HG02610 (cell line): ENCODE measurements around the gene DRAM1.
"Not testable (repeated sequence)": the region's sequence is repeated elsewhere in the genome, so short reads cannot be mapped to it uniquely, and the experiment has no call there.

ENCODE experiments used
- ATAC-seq: cut with Tn5 transposase; IDR thresholded peaks from one replicate; pipeline ENCODE4 v1.9.1; 2021; ENCODE audit warnings: mild to moderate bottlenecking, moderate library complexity; ENCODE audit not compliant: unreplicated experiment

DRAM1 gene

GRCh38 chr12:101901777-101902176 lies 24.4 kb downstream of the DRAM1 start:
- ATAC-seq = no peak

- no peak for ATAC-seq
These were observed 25.3 kb downstream of the DRAM1 start for GRCh38 chr12:101902641-101903040.

- ATAC-seq = no peak
These were observed 28.8 kb downstream of the DRAM1 start for GRCh38 chr12:101906226-101906625.

DNA sequence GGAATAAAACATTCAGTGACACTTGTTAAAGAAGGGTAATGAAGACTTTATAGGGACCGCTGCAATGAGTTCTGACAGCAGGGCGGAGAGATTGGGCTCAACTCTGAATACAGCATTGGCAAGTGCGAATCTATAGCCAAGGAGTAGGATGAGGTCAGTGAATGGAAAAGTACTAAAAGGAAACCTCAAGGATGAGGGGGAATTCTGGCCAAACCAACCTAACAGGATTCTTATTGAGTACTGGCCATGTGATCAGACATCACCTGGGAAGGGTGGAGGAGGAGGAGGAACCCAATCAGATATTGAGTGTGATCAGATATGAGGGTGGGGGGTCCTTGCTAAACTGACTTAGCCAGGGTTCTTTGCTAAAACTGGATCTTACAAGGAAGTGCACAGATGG lies 31.0 kb downstream of the DRAM1 start:
- no peak for ATAC-seq

DNA sequence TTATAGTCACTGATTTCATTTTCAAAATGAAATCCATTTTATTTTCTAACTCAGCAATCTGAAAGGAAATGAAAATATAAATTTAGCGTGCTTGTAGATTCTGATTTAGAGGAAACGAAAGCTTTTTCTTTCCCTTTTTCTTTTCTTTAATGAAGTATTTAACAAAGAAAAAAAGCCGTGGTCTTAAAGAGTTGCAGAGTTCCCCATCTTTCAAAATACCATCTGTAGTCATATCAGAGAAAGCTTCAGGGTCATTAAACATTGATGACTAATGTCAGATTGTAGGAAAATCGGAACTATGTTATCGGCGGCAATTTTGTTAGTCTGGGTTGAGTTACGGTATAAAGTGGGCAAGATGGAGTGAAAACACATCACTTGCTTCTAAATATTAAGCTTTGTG lies 32.3 kb downstream of the DRAM1 start:
- ATAC-seq = peak; percentile 58

DNA sequence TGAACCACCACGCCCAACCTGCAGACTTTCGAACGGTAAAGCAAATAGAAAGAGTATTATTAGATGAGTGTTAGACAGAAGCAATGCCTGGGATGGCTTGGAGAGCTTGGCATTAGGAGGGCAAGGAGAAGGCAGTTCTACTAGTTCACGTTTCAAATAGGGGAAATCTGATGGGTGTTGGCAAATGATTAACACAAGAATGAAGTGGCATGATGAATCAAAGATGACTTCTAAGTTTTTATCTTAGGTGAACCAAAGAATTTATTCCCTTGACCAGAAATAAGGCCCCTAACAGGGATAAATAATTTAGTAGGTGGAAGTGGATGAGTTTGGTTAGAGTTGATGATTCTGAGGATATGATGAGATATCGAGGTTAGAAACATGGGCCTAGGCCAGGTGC lies 38.5 kb downstream of the DRAM1 start:
- no peak for ATAC-seq

DNA sequence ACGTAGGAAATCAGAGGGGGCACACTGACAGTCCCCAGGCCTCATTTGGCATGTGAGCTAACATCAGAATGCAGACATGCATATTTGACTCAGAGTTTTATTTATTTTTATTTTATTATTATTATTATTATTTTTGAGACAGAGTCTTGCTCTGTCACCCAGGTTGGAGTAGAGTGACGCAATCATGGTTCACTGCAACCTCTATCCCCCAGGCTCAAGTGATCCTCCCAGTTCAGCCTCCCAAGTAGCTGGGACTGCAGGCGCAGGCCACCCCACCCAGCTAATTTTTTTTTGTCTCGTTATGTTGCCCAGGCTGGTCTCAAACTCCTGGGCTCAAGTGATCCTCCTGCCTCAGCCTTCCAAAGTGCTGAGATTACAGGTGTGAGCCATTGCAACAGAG lies 41.4 kb downstream of the DRAM1 start:
- ATAC-seq = not testable (repeated sequence)

- ATAC-seq = no peak
These were observed 42.1 kb downstream of the DRAM1 start for GRCh38 chr12:101919447-101919846.

DNA sequence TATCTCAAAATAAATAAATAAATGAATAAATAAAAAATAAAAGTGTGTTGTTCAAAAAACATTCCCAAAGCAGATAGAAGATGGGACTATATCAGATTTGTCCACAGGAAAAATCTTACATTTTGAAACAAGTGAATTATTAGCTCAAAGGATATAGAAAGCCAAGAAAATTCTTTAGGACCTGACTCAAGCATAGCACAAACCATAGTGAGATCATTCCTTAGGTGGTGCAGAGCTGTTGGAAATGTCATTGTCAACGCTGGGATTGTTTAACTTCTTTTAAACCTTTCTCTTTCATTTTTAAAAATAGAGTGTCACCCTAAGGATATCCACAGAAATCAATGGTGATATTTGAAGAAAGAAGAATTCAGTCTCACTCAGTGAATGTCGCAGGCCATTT lies 43.5 kb downstream of the DRAM1 start:
- no peak for ATAC-seq

- ATAC-seq = no peak
These were observed 45.8 kb downstream of the DRAM1 start for GRCh38 chr12:101923045-101923718.

- no peak for ATAC-seq
These were observed 47.2 kb downstream of the DRAM1 start for GRCh38 chr12:101924618-101925017.

DNA sequence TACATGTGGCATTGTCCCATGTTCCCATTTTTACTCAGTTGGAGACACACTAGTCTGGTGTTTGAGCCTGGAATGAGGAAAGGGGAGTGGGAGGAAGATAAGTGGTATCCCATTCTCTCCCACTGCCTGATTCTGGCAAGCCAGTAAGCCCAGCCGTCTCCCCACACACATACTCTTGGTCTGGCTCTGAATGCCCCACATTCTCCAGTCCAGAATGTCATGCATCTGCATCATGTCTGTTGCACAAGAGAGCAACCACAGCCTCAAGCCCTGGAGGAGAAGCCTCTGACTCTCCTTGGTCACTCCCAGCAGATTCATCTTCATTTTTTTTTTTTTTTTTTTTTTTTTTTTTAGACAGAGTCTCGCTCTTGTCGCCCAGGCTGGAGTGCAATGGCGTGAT lies 48.0 kb downstream of the DRAM1 start:
- ATAC-seq = no peak

GRCh38 chr12:101925935-101926334 lies 48.6 kb downstream of the DRAM1 start:
- ATAC-seq = no peak

DNA sequence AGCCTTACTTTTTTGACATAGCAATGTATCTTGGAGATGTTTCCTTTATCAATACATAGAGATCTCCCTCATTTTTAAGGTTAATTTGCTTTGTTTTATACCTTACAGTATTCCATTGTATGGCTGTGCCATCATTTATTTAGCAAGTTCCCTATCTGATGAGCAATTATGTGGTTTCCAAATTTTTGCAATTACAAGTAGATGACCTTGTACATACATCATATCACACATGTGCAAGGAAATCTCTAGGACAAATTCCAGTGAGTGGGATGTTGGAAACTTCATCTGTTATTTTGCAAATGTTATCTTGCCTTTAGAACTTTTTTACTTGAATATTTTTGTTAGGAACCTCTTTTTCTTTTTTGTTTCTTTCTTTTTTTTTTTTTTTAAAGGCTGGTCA lies 49.7 kb downstream of the DRAM1 start:
- no peak for ATAC-seq

- no peak for ATAC-seq
These were observed 50.6 kb downstream of the DRAM1 start for GRCh38 chr12:101927999-101928398.

GRCh38 chr12:101928556-101928955 lies 51.2 kb downstream of the DRAM1 start:
- no peak for ATAC-seq

DNA sequence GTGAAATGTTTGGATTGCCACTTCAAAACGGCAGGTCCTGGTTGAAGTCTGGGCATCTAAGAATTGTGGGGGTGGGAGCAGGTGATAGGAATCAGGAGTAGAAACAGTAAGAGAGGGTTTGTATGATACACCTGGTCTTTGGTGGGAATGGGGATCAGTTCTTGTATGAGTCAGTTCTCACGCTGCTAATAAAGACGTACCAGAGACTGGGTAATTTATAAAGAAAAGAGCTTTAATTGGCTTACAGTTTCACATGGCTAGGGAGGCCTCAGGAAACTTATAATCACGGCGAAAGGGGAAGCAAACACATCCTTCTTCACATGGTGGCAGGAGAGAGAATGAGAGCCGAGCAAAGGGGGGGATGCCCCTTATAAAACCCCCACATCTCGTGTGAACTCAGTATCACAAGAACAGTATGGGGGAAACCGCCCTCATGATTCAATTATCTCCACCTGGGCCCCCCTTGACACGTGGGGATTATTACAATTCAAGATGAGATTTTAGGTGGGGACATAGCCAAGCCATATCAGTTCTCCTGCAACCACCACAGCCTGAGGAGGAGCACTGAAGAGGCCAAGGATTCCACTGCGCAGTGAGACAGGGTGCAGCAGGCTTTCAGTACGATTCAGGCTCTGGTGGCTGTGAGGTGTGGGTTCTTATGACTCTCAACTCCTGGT lies 52.1 kb downstream of the DRAM1 start:
- no peak for ATAC-seq

DNA sequence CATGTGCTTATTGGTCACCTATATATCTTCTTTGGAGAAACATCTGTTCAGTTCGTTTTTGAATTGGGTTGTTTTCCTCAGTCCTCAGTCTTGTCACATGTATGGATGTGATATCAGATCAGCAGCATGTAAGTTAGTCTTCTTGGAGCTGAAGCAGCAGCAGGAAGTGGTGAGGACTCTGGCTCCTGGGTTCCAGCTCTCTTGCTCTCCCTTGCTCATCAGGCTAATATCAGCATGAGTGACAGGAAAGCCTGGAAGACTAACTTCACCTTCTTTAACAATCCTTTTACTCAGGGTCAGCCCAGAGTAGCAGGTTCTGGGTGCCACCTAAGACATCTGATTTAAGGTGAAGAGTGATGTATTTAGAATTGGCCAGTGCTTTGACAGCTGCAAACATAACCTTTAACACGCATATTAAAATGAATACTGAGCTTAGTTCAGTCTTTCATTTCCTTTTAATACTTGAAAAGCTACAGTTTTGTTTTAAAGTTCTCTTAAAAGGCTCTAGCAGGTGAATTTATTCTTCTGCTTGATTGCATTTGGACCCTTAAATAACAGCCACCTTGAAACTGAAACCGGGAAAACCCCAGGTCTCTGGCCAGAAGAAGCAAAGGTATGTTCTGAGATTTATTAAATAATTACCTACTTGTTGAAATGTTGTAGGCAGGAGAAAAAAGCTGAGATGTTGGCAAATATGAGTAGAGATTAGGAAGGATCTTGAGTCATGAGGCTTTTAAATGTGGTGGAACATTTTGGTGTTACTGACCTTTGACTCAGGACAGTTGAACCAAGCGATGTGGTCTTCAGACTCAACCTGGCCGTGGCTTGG lies 54.3 kb downstream of the DRAM1 start:
- peak; percentile 43 for ATAC-seq

DNA sequence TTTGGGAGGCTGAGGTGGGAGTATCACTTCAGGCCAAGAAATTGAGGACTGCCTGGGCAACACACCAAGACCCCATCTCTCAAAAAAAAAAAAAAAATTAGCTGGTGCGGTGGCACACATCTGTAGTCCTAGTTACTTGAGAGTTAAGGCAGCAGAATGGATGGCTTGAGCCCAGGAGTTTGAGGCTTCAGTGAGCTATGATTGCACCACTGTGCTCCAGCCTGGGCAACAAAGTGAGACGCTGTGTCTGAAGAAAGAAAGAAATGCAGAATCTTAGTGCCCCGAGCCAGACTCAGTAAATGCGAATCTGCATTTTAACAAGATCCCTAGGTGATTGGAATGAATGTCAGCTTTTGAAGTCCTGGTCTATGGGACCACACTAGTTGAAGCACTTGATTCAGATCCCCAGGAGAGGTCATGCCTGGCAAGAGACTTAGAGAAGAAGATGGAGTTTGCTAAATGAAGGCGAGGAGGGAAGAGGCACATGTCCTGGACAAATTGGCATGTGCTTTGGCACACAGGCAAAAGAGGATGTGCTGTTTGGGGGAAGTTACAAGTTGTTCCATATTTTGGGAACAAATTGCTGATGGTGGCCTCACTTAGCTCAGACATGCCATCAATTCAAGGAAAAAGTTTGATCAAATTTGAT lies 56.6 kb downstream of the DRAM1 start:
- no peak for ATAC-seq

- peak; percentile 83 for ATAC-seq
These were observed 58.7 kb downstream of the DRAM1 start for GRCh38 chr12:101935890-101936746.
